ENCODE results near the gene FBXO9.

- no peak for TF ChIP-seq POLR2A (IDR thresholded peaks at IDR 0.05)
- TF ChIP-seq CTCF (IDR thresholded peaks at IDR 0.05), result no peak
Measured at GRCh38 chr6:53119349-53119748, 54.1 kb downstream of the FBXO9 start.
